A549 (cell line): Measurements from ENCODE around the gene PRKAG2. TPM values are rescaled to one million over a fixed set of nuclear protein-coding genes. Genes with fewer than 3 reads are reported as not detected.

ENCODE experiments used
- ATAC-seq, 2 experiments: fragments of 200-7000 bp in 1 of 2; fragments of >200 bp in 1 of 2; cut with Nextera tagmentation in 1 of 2; cut with Tn5 transposase in 1 of 2; 3 replicates each; pipeline versions ENCODE4 v1.8.0 to v1.9.1; 2018 to 2020; ENCODE audit warnings: mild to moderate bottlenecking in 1 of 2, moderate library complexity in 1 of 2
- CTCF ChIA-PET: fragments of 300-600 bp; sonication (Branson Sonifier 250); formaldehyde crosslinking; extraction: SDS; loops from one replicate; lab custom pipeline; 2021; ENCODE audit warnings: antibody characterized with exemption, inconsistent platforms; lab: Yijun Ruan, JAX
- POLR2A ChIA-PET: fragments of 350-600 bp; formaldehyde crosslinking; extraction: SDS; loops from one replicate; lab custom pipeline; 2021; ENCODE audit warnings: antibody characterized with exemption, inconsistent platforms; lab: Yijun Ruan, JAX
- DNase-seq, 2 experiments: peaks; one replicate each; pipeline versions ENCODE4 v3.0.0 to v3.0.0-alpha.2; 2011 to 2016; ENCODE audit warnings: low read depth in 1 of 2, low spot score in 1 of 2
- FAIRE-seq: peaks from 2 replicates; lab custom pipeline; 2011; peaks lifted over from hg19 to GRCh38; lab: Jason Lieb, UNC
- H3K27ac ChIP-seq, 2 experiments: fragments of >200 bp; sonication (Bioruptor Twin); formaldehyde crosslinking; 3 replicates each; pipeline ENCODE4 v1.5.1; 2016 to 2017
- H3K4me1 ChIP-seq: fragments of >200 bp; sonication (Bioruptor Twin); formaldehyde crosslinking; 3 replicates; pipeline ENCODE4 v1.6.1; 2016
- H3K4me2 ChIP-seq: fragments of >200 bp; sonication (Bioruptor Twin); formaldehyde crosslinking; 3 replicates; pipeline ENCODE4 v1.6.1; 2016
- H3K4me3 ChIP-seq: fragments of >200 bp; sonication (Bioruptor Twin); formaldehyde crosslinking; 3 replicates; pipeline ENCODE4 v1.5.1; 2016
- H3K9me3 ChIP-seq: fragments of >200 bp; sonication (Bioruptor Twin); formaldehyde crosslinking; 3 replicates; pipeline ENCODE4 v1.6.1; 2016
- CBX8 ChIP-seq: fragments of 200-600 bp; sonication (generic); IDR thresholded peaks from 2 replicates; pipeline ENCODE4 v1.6.1; 2016
- CEBPB ChIP-seq, 2 experiments: fragments of >200 bp in 1 of 2; sonication (Bioruptor Twin) in 1 of 2; formaldehyde crosslinking in 1 of 2; IDR thresholded peaks; 2 replicates each; pipeline ENCODE4 v1.6.1; 2012 to 2016
- CHD2 ChIP-seq: fragments of 150-350 bp; IDR thresholded peaks from 2 replicates; pipeline ENCODE4 v1.6.1; 2014; ENCODE audit warnings: low read length; ENCODE audit not compliant: partially characterized antibody
- CHD4 ChIP-seq: fragments of 200-600 bp; sonication (generic); IDR thresholded peaks from 2 replicates; pipeline ENCODE4 v1.6.1; 2016; ENCODE audit warnings: antibody characterized with exemption, mild to moderate bottlenecking, borderline replicate concordance
- FOSL2 ChIP-seq, 2 experiments: fragments of 450-650 bp in 1 of 2; fragments of >200 bp in 1 of 2; sonication (Bioruptor Twin) in 1 of 2; formaldehyde crosslinking; IDR thresholded peaks; 2 replicates each; pipeline versions ENCODE4 v1.5.0 to v1.6.1; 2016 to 2020; ENCODE audit warnings: mild to moderate bottlenecking in 1 of 2, moderate library complexity in 1 of 2
- GATA3 ChIP-seq: IDR thresholded peaks from 2 replicates; pipeline ENCODE4 v1.6.1; 2012; ENCODE audit warnings: borderline replicate concordance
- HDAC2 ChIP-seq: fragments of 200-600 bp; sonication (generic); IDR thresholded peaks from 2 replicates; pipeline ENCODE4 v1.6.1; 2016
- HEYL ChIP-seq: fragments of 250-450 bp; sonication (Bioruptor Pico); IDR thresholded peaks from 2 replicates; pipeline ENCODE4 v1.8.0; 2021; ENCODE audit warnings: mild to moderate bottlenecking, moderate library complexity
- HOXB5 ChIP-seq: fragments of 250-450 bp; sonication (Bioruptor Pico); IDR thresholded peaks from 2 replicates; pipeline ENCODE4 v1.5.0; 2020; ENCODE audit warnings: mild to moderate bottlenecking, moderate library complexity
- MAZ ChIP-seq: fragments of 150-350 bp; IDR thresholded peaks from 2 replicates; pipeline ENCODE4 v1.6.1; 2014; ENCODE audit warnings: antibody characterized with exemption, low read depth, low read length, borderline replicate concordance
- NPAS2 ChIP-seq: fragments of 250-450 bp; sonication (Bioruptor Pico); IDR thresholded peaks from 2 replicates; pipeline ENCODE4 v1.8.0; 2022; ENCODE audit warnings: mild to moderate bottlenecking, moderate library complexity, borderline replicate concordance
- TFCP2L1 ChIP-seq: fragments of 250-450 bp; sonication (Bioruptor Pico); IDR thresholded peaks from 2 replicates; pipeline ENCODE4 v1.5.0; 2021; ENCODE audit warnings: mild to moderate bottlenecking
- TP53 ChIP-seq: fragments of 250-450 bp; sonication (Bioruptor Pico); IDR thresholded peaks from 2 replicates; pipeline ENCODE4 v1.5.0; 2021; ENCODE audit warnings: mild to moderate bottlenecking, moderate library complexity
- ZFP36 ChIP-seq: fragments of 450-650 bp; IDR thresholded peaks from 2 replicates; pipeline ENCODE4 v1.6.1; 2014; ENCODE audit warnings: borderline replicate concordance; ENCODE audit not compliant: partially characterized antibody
- WGBS: methylation state at CpG from one replicate; pipeline ENCODE4 v1.1.6; 2017; ENCODE audit errors: missing lambda C conversion rate; 5-methylcytosine and 5-hydroxymethylcytosine counted together
- polyA plus RNA-seq, 4 experiments: library from polyadenylated mRNA; depleted of rRNA in 3 of 4; stranded (reverse); fragments of >200 nt; fragmentation: RNase III in 1 of 4; extraction: RNeasy Plus Mini Kit Qiagen cat#74134 plus additional on column Dnase treatment in 1 of 4; gene quantifications; 2 replicates in 3 of 4; 3 replicates in 1 of 4; pipeline ENCODE4 v1.2.3, GENCODE V29; 2011 to 2017
- TF ChIP-seq, protein P1 (sequence below): IDR thresholded peaks from 2 replicates; pipeline ENCODE4 v1.6.1; 2012; ENCODE audit warnings: low read depth, borderline replicate concordance
- TF ChIP-seq, protein P2 (sequence below): fragments of 250-450 bp; sonication (Bioruptor Pico); IDR thresholded peaks from 2 replicates; pipeline ENCODE4 v1.5.0; 2021; ENCODE audit warnings: mild to moderate bottlenecking, moderate library complexity, borderline replicate concordance
- TF ChIP-seq, protein P3 (sequence below): fragments of 450-650 bp; IDR thresholded peaks from 2 replicates; pipeline ENCODE4 v1.6.1; 2014; ENCODE audit warnings: antibody characterized with exemption
- TF ChIP-seq, protein P4 (sequence below): fragments of >200 bp; sonication (Bioruptor Twin); formaldehyde crosslinking; IDR thresholded peaks from 3 replicates; pipeline ENCODE4 v1.6.1; 2016
- TF ChIP-seq, protein P5 (sequence below): fragments of 250-450 bp; sonication (Bioruptor Pico); IDR thresholded peaks from 2 replicates; pipeline ENCODE4 v1.5.0; 2020; ENCODE audit warnings: low read depth, mild to moderate bottlenecking, moderate library complexity
- TF ChIP-seq, protein P6 (sequence below): fragments of 150-350 bp; IDR thresholded peaks from 2 replicates; pipeline ENCODE4 v1.6.1; 2014; ENCODE audit warnings: low read depth, mild to moderate bottlenecking, low read length

Gene PRKAG2
- polyA plus RNA-seq, 2 of the 4 experiments (the other 2 are of a cell fraction) = 26.5 to 31.7 TPM

DNA sequence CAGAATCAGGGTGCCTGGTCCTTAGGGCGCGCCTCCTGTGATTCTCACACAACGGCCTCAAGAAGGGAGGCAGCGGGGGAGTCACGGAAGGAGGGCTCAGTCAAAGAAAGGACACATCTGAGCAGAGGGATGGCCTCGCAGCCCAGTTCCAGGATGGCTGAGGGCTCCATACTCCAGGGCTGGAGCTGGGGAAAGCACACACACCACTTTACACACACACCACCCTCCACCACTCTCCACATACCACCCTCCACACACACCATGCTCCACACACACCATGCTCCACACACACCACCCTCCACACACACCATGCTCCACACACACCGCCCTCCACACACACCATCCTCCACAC, 22.2 kb downstream of the PRKAG2 start:
- H3K4me3 ChIP-seq = no peak overlapping the region

DNA sequence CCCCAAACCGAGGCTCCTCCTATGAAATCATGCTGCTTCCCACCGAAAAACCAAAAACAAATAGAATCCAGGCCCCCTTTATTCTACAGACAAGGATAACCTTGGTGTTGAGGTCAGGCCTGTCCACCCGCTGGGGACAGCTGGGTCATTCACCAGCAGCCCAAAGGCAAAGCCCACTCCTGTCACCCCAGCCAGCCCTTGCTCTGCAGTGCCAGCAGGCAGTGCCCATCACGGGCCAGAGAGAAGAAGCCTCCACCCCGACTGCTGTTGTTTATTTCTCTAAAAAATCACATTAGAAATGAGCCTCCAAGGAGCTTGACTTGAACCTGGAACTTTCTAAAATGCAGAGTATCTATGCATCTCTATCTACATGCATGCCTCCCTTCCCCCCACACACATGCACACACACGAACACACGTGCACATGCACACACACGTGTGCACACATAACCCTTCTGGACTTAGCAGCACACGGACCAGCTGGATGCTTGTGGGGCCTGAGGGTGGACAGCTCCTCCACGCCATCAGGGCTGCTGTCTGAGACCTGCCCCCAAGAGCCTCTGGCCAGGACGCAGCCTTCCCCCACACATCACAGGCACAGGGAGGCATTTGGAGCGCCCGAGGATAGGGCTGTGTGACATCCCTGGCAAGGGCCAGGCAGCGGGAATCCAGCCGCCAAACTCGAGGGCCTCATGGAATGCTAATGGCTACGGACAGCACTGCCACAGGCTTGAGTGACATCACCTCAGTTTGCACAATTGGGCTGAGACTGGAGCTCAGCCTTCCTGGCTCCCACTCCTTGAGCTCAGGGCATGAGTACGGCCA, 22.8 kb downstream of the PRKAG2 start:
- Histone ChIP-seq H3K9me3 (no peaks in the 10 kb centered on the region), H3K4me1 (no peaks in the 10 kb centered on the region), H3K4me2 (no peak overlapping the region), H3K27ac (no peak overlapping the region), H3K4me3 (no peak overlapping the region)
- ATAC-seq = peak; percentile 24 to 52; a peak in 3 of 6 replicates
- POLR2A ChIA-PET = no interaction called here
- no peak for DNase-seq
- WGBS = 52% methylated on average over 18 of the region's 18 CpGs
- CTCF ChIA-PET = interaction anchor here (0.6 to 1.4 kb wide), 3 partner anchors 72 to 344 kb away, joined by 3 read pairs; no protein-coding TSS in a partner anchor
- TF ChIP-seq HDAC2 (no peak), GATA3 (no peak), CHD4 (no peak), HOXB5 (no peak), CEBPB (IDR thresholded peaks at IDR 0.05) (no peak), MAZ (no peak), ZFP36 (no peak), CHD2 (no peak), NPAS2 (CRISPR knock-in tag) (no peak), FOSL2 (IDR thresholded peaks at IDR 0.05) (no peak), FOSL2 (CRISPR knock-in tag; IDR thresholded peaks at IDR 0.05) (no peak), HEYL (CRISPR knock-in tag) (no peak), TFCP2L1 (CRISPR knock-in tag) (no peak), TP53 (CRISPR knock-in tag) (no peak)
- TF ChIP-seq, protein P1, sequence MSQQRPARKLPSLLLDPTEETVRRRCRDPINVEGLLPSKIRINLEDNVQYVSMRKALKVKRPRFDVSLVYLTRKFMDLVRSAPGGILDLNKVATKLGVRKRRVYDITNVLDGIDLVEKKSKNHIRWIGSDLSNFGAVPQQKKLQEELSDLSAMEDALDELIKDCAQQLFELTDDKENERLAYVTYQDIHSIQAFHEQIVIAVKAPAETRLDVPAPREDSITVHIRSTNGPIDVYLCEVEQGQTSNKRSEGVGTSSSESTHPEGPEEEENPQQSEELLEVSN = no peak
- TF ChIP-seq, protein P2, sequence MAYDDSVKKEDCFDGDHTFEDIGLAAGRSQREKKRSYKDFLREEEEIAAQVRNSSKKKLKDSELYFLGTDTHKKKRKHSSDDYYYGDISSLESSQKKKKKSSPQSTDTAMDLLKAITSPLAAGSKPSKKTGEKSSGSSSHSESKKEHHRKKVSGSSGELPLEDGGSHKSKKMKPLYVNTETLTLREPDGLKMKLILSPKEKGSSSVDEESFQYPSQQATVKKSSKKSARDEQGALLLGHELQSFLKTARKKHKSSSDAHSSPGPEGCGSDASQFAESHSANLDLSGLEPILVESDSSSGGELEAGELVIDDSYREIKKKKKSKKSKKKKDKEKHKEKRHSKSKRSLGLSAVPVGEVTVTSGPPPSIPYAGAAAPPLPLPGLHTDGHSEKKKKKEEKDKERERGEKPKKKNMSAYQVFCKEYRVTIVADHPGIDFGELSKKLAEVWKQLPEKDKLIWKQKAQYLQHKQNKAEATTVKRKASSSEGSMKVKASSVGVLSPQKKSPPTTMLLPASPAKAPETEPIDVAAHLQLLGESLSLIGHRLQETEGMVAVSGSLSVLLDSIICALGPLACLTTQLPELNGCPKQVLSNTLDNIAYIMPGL (CRISPR knock-in tag) = no peak
- TF ChIP-seq, protein P3, sequence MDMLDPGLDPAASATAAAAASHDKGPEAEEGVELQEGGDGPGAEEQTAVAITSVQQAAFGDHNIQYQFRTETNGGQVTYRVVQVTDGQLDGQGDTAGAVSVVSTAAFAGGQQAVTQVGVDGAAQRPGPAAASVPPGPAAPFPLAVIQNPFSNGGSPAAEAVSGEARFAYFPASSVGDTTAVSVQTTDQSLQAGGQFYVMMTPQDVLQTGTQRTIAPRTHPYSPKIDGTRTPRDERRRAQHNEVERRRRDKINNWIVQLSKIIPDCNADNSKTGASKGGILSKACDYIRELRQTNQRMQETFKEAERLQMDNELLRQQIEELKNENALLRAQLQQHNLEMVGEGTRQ = no peak
- TF ChIP-seq, protein P4, sequence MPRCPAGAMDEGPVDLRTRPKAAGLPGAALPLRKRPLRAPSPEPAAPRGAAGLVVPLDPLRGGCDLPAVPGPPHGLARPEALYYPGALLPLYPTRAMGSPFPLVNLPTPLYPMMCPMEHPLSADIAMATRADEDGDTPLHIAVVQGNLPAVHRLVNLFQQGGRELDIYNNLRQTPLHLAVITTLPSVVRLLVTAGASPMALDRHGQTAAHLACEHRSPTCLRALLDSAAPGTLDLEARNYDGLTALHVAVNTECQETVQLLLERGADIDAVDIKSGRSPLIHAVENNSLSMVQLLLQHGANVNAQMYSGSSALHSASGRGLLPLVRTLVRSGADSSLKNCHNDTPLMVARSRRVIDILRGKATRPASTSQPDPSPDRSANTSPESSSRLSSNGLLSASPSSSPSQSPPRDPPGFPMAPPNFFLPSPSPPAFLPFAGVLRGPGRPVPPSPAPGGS = no peak
- TF ChIP-seq, protein P5, sequence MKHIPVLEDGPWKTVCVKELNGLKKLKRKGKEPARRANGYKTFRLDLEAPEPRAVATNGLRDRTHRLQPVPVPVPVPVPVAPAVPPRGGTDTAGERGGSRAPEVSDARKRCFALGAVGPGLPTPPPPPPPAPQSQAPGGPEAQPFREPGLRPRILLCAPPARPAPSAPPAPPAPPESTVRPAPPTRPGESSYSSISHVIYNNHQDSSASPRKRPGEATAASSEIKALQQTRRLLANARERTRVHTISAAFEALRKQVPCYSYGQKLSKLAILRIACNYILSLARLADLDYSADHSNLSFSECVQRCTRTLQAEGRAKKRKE (CRISPR knock-in tag) = no peak
- TF ChIP-seq, protein P6, sequence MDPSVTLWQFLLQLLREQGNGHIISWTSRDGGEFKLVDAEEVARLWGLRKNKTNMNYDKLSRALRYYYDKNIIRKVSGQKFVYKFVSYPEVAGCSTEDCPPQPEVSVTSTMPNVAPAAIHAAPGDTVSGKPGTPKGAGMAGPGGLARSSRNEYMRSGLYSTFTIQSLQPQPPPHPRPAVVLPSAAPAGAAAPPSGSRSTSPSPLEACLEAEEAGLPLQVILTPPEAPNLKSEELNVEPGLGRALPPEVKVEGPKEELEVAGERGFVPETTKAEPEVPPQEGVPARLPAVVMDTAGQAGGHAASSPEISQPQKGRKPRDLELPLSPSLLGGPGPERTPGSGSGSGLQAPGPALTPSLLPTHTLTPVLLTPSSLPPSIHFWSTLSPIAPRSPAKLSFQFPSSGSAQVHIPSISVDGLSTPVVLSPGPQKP = no peak
- no peak for FAIRE-seq

More for the DNA sequence above, 22.2 kb downstream of the PRKAG2 start:
- no peak overlapping the region for H3K27ac ChIP-seq
- CTCF ChIA-PET = interaction anchor here (0.6 kb wide), 1 partner anchor 343 kb away, joined by 3 read pairs; no protein-coding TSS in a partner anchor
- FAIRE-seq (no peak), ATAC-seq (peak; percentile 30 to 41; a peak in 3 of 6 replicates)
- TF ChIP-seq GATA3 (no peak), CBX8 (no peak)
- TF ChIP-seq, protein P1 = no peak
- TF ChIP-seq, all 56 proteins: peak for 0
- no peak for DNase-seq
- WGBS = 74% methylated on average over 6 of the region's 7 CpGs
- H3K9me3 ChIP-seq = no peaks in the 10 kb centered on the region
- H3K4me1 ChIP-seq = no peaks in the 10 kb centered on the region
- H3K4me2 ChIP-seq = no peak overlapping the region
- POLR2A ChIA-PET = no interaction called here
